HG03521 (cell line): Measurements from ENCODE around the gene DAGLB.
"Not testable (repeated sequence)": the region's sequence is repeated elsewhere in the genome, so short reads cannot be mapped to it uniquely, and the experiment has no call there.

Experiments used
- ATAC-seq: cut with Tn5 transposase; IDR thresholded peaks from one replicate; pipeline ENCODE4 v1.9.1; 2021; ENCODE audit warnings: mild to moderate bottlenecking, moderate library complexity; ENCODE audit not compliant: unreplicated experiment

The DAGLB gene

DNA sequence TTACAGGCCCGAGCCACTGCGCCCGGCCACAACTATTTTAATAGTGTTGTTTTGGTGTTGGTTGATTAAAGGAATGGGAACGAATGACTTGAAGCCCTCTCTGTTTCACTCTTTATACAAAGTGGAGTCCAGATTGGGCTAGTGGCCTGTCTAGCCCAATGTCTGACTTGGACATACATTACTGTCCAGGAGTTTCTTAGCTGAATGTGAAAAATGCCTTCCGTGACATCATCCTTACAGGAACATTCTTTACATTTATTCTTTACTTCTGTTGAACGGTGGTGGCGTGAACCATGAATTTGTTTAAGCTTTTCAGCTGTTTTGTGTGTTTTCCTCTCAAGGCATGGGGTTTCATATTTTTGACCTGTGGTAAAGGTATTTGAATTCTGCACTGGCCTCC lies 67.9 kb downstream of the DAGLB start:
- no peak for ATAC-seq

GRCh38 chr7:6378556-6378955 lies 69.2 kb downstream of the DAGLB start:
- ATAC-seq = not testable (repeated sequence)

DNA sequence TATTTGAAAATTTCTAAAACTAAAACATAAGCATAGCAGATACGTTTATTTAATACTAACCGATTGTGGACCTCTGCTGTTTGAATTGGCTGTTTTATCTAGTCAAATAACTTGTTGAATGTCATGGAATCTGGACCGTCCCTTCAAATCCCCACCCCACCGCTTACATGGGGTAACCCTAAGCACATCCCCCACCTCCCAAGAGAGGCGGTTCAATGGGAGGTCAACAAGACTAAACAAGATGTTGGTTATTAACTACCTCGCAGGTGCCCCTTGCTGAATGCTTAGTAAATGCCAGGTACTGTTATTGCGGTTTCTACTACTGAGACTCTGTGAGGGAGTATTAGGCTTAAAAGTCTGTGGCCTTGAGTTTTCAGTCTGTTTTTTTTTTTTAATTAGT lies 70.9 kb downstream of the DAGLB start:
- no peak for ATAC-seq

GRCh38 chr7:6375348-6376101 lies 72.2 kb downstream of the DAGLB start:
- ATAC-seq = no peak

GRCh38 chr7:6367701-6368211 lies 80.0 kb downstream of the DAGLB start:
- ATAC-seq = no peak

DNA sequence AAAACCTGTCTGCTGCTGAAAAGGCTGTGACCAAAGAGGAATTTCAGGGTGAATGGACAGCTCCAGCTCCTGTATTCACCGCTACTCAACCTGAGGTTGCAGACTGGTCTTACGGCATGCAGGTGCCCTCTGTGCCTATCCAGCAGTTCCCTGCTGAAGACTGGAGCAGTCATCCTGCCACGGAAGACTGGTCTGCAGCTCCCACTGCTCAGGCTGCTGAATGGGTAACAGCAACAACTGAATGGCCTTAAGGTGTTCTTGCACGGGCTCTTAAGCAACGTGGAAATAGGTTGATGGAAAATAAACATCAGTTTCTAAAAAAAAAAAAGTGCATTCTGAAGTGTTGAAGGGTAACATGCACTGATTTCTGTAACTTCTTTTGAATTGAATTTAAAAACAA lies 82.3 kb downstream of the DAGLB start:
- ATAC-seq = no peak

DNA sequence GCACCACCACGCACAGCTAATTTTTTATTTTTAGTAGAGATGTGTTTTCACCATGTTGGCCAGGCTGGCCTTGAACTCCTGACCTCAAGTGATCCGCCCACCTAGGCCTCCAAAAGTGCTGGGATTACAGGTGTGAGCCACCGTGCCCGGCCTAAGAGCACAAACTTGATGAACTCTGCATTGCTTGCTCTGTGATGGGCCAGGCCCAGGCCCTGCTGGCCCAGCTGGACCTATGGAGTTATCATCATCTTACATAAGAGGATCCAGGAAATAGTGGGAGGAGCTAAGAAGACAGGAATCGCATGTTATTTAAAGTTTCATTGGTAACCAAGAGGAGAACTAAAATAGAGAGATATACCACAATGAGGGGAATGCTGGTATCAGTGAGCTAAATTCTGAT lies 86.9 kb downstream of the DAGLB start:
- no peak for ATAC-seq

DNA sequence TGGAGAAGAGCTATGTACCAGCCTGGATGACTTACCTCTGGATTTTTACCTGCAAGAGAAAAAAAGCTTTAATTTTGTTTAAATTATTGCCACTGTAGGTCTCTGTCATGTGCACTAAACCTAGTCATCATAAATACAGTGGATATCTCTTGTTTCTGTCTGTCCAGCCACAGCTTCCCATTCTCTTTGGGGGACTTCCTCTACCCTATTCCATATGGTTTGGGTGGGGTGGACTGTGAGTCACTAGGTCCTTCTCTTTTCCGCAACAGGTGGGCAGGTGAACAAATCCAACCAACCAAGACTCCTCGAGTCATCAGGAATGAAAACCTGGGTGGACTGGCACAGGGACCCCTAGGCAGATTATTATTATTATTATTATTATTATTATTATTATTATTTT lies 88.0 kb downstream of the DAGLB start:
- ATAC-seq = no peak
